A673 (cell line): Measurements from ENCODE around the gene SETD3.

Source experiments
- EZH2 ChIP-seq: fragments of 200-600 bp; sonication (generic); IDR thresholded peaks from 2 replicates; pipeline ENCODE4 v1.6.1; 2017; ENCODE audit warnings: borderline replicate concordance, low read depth, mild to moderate bottlenecking, mixed read lengths, antibody characterized with exemption, low read length; ENCODE audit not compliant: poor library complexity, severe bottlenecking
- TF ChIP-seq, protein P1 (sequence below): fragments of 300-800, 200-600 bp; sonication (generic); conservative IDR thresholded peaks from 2 replicates; pipeline ENCODE4 v1.5.1; 2017; ENCODE audit warnings: low read depth, mild to moderate bottlenecking, antibody characterized with exemption, low read length, moderate library complexity, mixed read lengths

DNA sequence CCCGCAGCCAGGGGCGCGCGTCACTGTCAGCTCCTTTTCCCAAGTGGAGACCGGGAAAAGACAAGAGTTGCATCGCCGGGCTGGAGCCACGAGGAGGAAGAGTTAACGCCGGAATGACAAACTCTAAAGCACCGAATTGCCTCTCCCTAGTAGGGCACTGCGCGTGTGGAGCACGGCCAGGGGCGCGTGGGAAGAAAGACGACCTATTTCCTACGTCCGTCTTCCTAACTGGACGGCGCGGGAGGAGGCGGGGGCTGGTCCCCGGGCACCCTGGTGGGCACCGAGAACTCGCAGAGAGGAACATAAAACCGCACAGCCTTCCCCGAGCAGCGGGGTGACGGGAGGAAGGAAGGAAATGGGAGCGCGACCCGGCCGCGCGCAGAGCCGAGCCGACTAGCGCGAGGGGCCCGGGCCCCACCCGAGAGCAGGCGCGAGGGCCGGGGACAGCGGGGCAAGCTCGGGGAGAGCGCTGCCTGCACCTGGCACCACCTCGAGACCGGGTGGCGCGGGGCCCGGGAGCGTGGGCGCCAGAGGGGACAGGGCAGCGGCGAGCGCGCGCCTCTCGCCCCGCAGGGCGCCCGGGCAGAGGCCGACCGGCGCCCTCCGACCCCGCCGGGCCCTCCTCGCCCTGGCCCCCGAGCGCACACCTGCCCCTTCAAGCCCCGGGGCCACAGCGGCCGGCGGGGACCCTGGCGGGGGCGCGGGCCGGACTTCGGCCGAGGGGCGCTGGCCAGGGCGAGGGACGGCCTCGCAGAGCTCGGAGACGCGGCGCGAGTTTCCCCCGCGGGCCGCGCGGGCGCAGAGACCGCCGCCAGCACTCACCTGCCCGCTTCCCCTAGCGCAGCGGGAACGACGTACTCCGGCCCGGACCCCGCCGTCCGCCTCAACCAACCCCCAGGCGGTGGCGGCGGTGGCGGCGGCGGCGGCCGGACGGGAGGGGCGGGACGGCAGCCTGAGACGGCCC, at the start of gene SETD3:
- TF ChIP-seq, protein P1, sequence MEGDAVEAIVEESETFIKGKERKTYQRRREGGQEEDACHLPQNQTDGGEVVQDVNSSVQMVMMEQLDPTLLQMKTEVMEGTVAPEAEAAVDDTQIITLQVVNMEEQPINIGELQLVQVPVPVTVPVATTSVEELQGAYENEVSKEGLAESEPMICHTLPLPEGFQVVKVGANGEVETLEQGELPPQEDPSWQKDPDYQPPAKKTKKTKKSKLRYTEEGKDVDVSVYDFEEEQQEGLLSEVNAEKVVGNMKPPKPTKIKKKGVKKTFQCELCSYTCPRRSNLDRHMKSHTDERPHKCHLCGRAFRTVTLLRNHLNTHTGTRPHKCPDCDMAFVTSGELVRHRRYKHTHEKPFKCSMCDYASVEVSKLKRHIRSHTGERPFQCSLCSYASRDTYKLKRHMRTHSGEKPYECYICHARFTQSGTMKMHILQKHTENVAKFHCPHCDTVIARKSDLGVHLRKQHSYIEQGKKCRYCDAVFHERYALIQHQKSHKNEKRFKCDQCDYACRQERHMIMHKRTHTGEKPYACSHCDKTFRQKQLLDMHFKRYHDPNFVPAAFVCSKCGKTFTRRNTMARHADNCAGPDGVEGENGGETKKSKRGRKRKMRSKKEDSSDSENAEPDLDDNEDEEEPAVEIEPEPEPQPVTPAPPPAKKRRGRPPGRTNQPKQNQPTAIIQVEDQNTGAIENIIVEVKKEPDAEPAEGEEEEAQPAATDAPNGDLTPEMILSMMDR: no peak
- no peak for TF ChIP-seq EZH2
